ENCODE data around the gene HOXD10.

Gene HOXD10

DNA sequence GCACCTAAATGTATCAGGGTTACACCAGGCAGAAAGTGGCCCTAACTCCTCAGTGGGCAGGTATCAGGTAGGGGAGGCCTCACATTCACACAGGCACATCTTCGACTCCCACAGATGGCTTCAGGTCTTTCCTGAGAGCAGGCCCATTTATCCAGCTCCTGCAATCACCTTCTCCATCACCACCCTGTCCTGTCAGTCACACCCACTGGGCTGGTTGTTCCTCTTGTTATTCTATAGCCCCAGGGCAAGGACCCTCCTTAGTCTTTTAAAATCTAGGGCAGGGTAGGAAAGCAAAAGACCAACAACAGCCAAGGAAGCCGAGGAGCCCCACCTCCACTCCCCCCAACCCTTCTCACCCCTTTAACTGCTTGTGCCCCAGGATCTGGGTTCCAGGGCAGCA, 25.7 kb downstream of the HOXD10 start:
- no peaks in the 10 kb centered on the region for H3K36me3 ChIP-seq (ENCODE audit: control insufficient read depth in 5 of 5, insufficient read depth in 5 of 5, low read length in 5 of 5)
- H3K9me3 ChIP-seq (ENCODE audit: control insufficient read depth in 5 of 5, low read length in 5 of 5): no peaks in the 10 kb centered on the region
- H3K4me1 ChIP-seq (ENCODE audit: control insufficient read depth in 5 of 5, insufficient read depth in 5 of 5, low read length in 5 of 5): peaks cover 5 to 47% (median 37%) of the 10 kb centered on the region in 5 donors
- peaks cover 0 to 41% (median 0%) of the 10 kb centered on the region in 5 donors for H3K27me3 ChIP-seq (ENCODE audit: control insufficient read depth in 5 of 5, insufficient read depth in 4 of 5, low read length in 5 of 5)
- H3K27ac ChIP-seq (ENCODE audit: low read depth, low read length): no peak overlapping the region
- no peak overlapping the region for H3K4me3 ChIP-seq (ENCODE audit: low read depth in 1 of 5, low read length in 5 of 5)
- H3K9ac ChIP-seq (ENCODE audit: low read length in 5 of 5): no peak overlapping the region

DNA sequence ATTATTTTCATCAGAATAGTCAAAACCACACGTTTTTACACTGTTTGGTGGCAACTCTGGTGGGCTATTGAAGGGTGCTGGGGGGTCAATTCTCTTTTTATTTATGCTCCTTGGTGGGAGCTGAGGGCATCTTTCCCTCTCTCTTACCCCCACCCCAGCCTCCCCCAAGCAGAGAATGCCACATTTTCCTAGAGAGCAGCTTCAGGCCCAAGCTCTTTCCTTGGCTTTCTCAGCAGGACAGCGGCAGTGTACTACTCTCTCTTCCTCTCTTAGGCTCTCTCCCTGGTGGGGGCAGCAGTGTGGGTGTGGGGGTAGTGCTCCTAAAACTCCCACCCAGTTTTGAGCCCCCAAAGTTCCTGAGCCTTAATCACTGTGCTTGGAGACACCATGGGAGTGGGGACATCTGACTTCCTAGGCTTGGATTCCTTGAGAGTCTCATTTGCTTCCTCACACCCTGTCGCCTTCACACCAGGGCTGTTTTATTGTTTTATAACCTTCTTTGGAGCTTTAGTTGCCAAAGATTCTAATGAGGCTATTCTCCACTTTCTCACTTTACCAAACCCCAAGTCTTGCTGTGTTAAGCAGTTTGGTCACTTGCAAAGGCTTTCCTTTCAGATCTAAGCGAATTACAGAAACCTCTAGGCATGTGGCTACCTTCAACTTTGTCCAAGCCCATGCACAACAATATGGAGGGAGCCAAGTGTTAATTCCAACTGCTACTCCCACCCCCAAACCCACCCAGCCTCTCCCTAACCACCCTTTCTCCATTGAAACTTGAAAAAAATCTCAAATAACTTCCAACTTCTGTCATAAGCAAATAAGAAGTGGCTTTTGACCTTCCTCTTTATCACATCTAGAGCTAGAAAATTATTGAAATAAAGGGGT, 28.7 kb downstream of the HOXD10 start:
- Histone ChIP-seq H3K4me3 (ENCODE audit: low read depth in 1 of 5, low read length in 5 of 5) (no peak overlapping the region), H3K27me3 (ENCODE audit: control insufficient read depth in 5 of 5, insufficient read depth in 4 of 5, low read length in 5 of 5) (peaks cover 0 to 32% (median 3%) of the 10 kb centered on the region in 5 donors), H3K4me1 (ENCODE audit: control insufficient read depth in 5 of 5, insufficient read depth in 5 of 5, low read length in 5 of 5) (peaks cover 3 to 19% (median 13%) of the 10 kb centered on the region in 5 donors), H3K36me3 (ENCODE audit: control insufficient read depth in 5 of 5, insufficient read depth in 5 of 5, low read length in 5 of 5) (peaks cover 0 to 6% (median 4%) of the 10 kb centered on the region in 5 donors), H3K9me3 (ENCODE audit: control insufficient read depth in 5 of 5, low read length in 5 of 5) (no peaks in the 10 kb centered on the region), H3K27ac (ENCODE audit: low read depth, low read length) (no peak overlapping the region), H3K9ac (ENCODE audit: low read length in 5 of 5) (no peak overlapping the region)

DNA sequence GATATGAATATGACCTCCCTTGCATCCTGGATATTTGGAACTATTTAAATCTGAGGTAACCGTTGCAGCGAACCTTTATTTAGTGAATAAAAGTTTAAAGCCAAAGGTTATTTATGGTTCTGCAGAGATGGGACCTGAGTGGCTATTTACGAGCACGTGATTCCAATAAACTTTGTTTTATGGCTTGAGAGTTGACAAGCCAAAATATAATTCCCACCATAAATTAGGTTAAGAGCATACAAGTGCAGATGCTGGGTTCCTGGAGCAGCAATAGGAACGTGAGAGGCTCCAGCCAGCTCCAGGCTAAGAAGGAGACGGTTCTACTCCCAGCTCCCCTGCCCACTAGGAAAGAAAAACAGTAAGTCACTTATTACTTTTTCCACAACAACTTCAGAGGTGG, 29.5 kb downstream of the HOXD10 start:
- no peak overlapping the region for H3K27ac ChIP-seq (ENCODE audit: low read depth, low read length)
- H3K4me1 ChIP-seq (ENCODE audit: control insufficient read depth in 5 of 5, insufficient read depth in 5 of 5, low read length in 5 of 5): peaks cover under 1 to 12% (median 5%) of the 10 kb centered on the region in 5 donors
- peaks cover 0 to 10% (median 4%) of the 10 kb centered on the region in 5 donors for H3K36me3 ChIP-seq (ENCODE audit: control insufficient read depth in 5 of 5, insufficient read depth in 5 of 5, low read length in 5 of 5)
- H3K4me3 ChIP-seq (ENCODE audit: low read depth in 1 of 5, low read length in 5 of 5): no peak overlapping the region
- peaks cover 0 to 24% (median 3%) of the 10 kb centered on the region in 5 donors for H3K27me3 ChIP-seq (ENCODE audit: control insufficient read depth in 5 of 5, insufficient read depth in 4 of 5, low read length in 5 of 5)
- no peaks in the 10 kb centered on the region for H3K9me3 ChIP-seq (ENCODE audit: control insufficient read depth in 5 of 5, low read length in 5 of 5)
- no peak overlapping the region for H3K9ac ChIP-seq (ENCODE audit: low read length in 5 of 5)

GRCh38 chr2:176146645-176147044, 30.1 kb downstream of the HOXD10 start:
- Histone ChIP-seq H3K4me3 (ENCODE audit: low read depth in 1 of 5, low read length in 5 of 5) (no peak overlapping the region), H3K9ac (ENCODE audit: low read length in 5 of 5) (no peak overlapping the region), H3K4me1 (ENCODE audit: control insufficient read depth in 5 of 5, insufficient read depth in 5 of 5, low read length in 5 of 5) (peaks cover 0 to 10% (median 3%) of the 10 kb centered on the region in 5 donors), H3K9me3 (ENCODE audit: control insufficient read depth in 5 of 5, low read length in 5 of 5) (no peaks in the 10 kb centered on the region), H3K27me3 (ENCODE audit: control insufficient read depth in 5 of 5, insufficient read depth in 4 of 5, low read length in 5 of 5) (peaks cover 0 to 21% (median 3%) of the 10 kb centered on the region in 5 donors), H3K36me3 (ENCODE audit: control insufficient read depth in 5 of 5, insufficient read depth in 5 of 5, low read length in 5 of 5) (peaks cover 0 to 10% (median 4%) of the 10 kb centered on the region in 5 donors), H3K27ac (ENCODE audit: low read depth, low read length) (no peak overlapping the region)

DNA sequence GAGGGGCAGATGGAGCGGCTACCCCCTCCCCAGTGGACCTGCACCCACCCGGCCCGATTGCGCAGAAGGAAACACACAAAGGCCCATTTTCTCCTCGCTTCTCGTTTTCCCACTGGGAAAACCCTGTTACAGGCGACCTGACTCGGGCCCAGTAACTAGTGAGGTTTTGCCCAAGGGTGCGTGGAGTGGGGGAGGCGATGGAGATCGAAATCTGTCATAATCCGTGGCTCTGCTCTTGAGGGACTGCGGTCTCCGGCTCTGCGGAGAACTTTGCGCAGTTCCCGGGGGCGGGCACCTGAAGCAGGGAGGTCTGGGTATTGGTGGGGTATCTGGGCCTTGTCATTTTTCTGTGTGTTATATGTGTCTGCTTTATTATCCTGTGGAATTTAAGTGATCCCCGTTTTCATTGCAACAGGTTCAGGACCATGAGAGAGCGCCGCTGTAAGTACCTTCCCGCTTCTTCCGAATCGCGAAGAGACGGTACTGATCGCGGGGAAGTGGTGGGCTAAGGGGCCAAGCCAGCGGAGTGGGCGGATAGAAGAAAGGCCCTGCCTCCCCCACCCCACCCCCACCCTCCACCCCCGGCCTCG, 30.7 kb downstream of the HOXD10 start:
- H3K4me1 ChIP-seq (ENCODE audit: control insufficient read depth in 5 of 5, insufficient read depth in 5 of 5, low read length in 5 of 5): peaks cover 0 to 10% (median 3%) of the 10 kb centered on the region in 5 donors
- no peak overlapping the region for H3K4me3 ChIP-seq (ENCODE audit: low read depth in 1 of 5, low read length in 5 of 5)
- no peak overlapping the region for H3K27ac ChIP-seq (ENCODE audit: low read depth, low read length)
- H3K36me3 ChIP-seq (ENCODE audit: control insufficient read depth in 5 of 5, insufficient read depth in 5 of 5, low read length in 5 of 5): peaks cover 0 to 10% (median 4%) of the 10 kb centered on the region in 5 donors
- H3K9ac ChIP-seq (ENCODE audit: low read length in 5 of 5): no peak overlapping the region
- H3K27me3 ChIP-seq (ENCODE audit: control insufficient read depth in 5 of 5, insufficient read depth in 4 of 5, low read length in 5 of 5): peaks cover 0 to 21% (median 3%) of the 10 kb centered on the region in 5 donors
- H3K9me3 ChIP-seq (ENCODE audit: control insufficient read depth in 5 of 5, low read length in 5 of 5): no peaks in the 10 kb centered on the region

GRCh38 chr2:176147800-176148496, 31.4 kb downstream of the HOXD10 start:
- Histone ChIP-seq H3K4me1 (ENCODE audit: control insufficient read depth in 5 of 5, insufficient read depth in 5 of 5, low read length in 5 of 5) (peaks cover 0 to 5% (median 2%) of the 10 kb centered on the region in 5 donors), H3K4me3 (ENCODE audit: low read depth in 1 of 5, low read length in 5 of 5) (no peak overlapping the region), H3K27me3 (ENCODE audit: control insufficient read depth in 5 of 5, insufficient read depth in 4 of 5, low read length in 5 of 5) (peaks cover 0 to 16% (median 3%) of the 10 kb centered on the region in 5 donors), H3K9ac (ENCODE audit: low read length in 5 of 5) (no peak overlapping the region), H3K27ac (ENCODE audit: low read depth, low read length) (no peak overlapping the region), H3K36me3 (ENCODE audit: control insufficient read depth in 5 of 5, insufficient read depth in 5 of 5, low read length in 5 of 5) (peaks cover 0 to 17% (median 10%) of the 10 kb centered on the region in 5 donors), H3K9me3 (ENCODE audit: control insufficient read depth in 5 of 5, low read length in 5 of 5) (no peaks in the 10 kb centered on the region)

DNA sequence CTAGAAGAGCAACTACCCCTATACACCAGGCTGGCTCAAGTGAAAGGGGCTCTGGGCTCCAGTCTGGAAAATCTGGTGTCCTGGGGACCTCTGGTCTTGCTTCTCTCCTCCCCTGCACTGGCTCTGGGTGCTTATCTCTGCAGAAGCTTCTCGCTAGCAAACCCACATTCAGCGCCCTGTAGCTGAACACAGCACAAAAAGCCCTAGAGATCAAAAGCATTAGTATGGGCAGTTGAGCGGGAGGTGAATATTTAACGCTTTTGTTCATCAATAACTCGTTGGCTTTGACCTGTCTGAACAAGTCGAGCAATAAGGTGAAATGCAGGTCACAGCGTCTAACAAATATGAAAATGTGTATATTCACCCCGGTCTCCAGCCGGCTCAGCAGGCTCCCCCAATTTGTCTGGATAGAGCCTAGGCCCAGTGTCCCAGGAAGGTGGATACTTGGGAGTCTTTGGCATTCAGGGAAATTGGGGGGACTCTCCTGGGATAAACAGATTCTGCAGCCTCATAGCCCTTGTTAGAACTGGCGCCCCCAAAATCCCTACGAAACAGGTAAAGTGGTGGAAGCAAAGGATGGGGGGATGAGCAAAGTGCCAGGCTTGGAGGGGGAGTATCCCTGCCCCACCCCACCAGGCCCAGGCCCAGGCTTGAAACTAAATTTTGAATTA, 32.3 kb downstream of the HOXD10 start:
- no peak overlapping the region for H3K27ac ChIP-seq (ENCODE audit: low read depth, low read length)
- no peaks in the 10 kb centered on the region for H3K9me3 ChIP-seq (ENCODE audit: control insufficient read depth in 5 of 5, low read length in 5 of 5)
- H3K4me1 ChIP-seq (ENCODE audit: control insufficient read depth in 5 of 5, insufficient read depth in 5 of 5, low read length in 5 of 5): no peaks in the 10 kb centered on the region
- H3K4me3 ChIP-seq (ENCODE audit: low read depth in 1 of 5, low read length in 5 of 5): no peak overlapping the region
- peaks cover 5 to 18% (median 13%) of the 10 kb centered on the region in 5 donors for H3K36me3 ChIP-seq (ENCODE audit: control insufficient read depth in 5 of 5, insufficient read depth in 5 of 5, low read length in 5 of 5)
- peaks cover 0 to 13% (median 3%) of the 10 kb centered on the region in 5 donors for H3K27me3 ChIP-seq (ENCODE audit: control insufficient read depth in 5 of 5, insufficient read depth in 4 of 5, low read length in 5 of 5)
- no peak overlapping the region for H3K9ac ChIP-seq (ENCODE audit: low read length in 5 of 5)

GRCh38 chr2:176149481-176149938, 32.9 kb downstream of the HOXD10 start:
- Histone ChIP-seq H3K36me3 (ENCODE audit: control insufficient read depth in 5 of 5, insufficient read depth in 5 of 5, low read length in 5 of 5) (peaks cover 7 to 18% (median 14%) of the 10 kb centered on the region in 5 donors), H3K4me1 (ENCODE audit: control insufficient read depth in 5 of 5, insufficient read depth in 5 of 5, low read length in 5 of 5) (no peaks in the 10 kb centered on the region), H3K27ac (ENCODE audit: low read depth, low read length) (no peak overlapping the region), H3K4me3 (ENCODE audit: low read depth in 1 of 5, low read length in 5 of 5) (no peak overlapping the region), H3K9ac (ENCODE audit: low read length in 5 of 5) (no peak overlapping the region), H3K9me3 (ENCODE audit: control insufficient read depth in 5 of 5, low read length in 5 of 5) (no peaks in the 10 kb centered on the region), H3K27me3 (ENCODE audit: control insufficient read depth in 5 of 5, insufficient read depth in 4 of 5, low read length in 5 of 5) (peaks cover 0 to 13% (median 3%) of the 10 kb centered on the region in 5 donors)

DNA sequence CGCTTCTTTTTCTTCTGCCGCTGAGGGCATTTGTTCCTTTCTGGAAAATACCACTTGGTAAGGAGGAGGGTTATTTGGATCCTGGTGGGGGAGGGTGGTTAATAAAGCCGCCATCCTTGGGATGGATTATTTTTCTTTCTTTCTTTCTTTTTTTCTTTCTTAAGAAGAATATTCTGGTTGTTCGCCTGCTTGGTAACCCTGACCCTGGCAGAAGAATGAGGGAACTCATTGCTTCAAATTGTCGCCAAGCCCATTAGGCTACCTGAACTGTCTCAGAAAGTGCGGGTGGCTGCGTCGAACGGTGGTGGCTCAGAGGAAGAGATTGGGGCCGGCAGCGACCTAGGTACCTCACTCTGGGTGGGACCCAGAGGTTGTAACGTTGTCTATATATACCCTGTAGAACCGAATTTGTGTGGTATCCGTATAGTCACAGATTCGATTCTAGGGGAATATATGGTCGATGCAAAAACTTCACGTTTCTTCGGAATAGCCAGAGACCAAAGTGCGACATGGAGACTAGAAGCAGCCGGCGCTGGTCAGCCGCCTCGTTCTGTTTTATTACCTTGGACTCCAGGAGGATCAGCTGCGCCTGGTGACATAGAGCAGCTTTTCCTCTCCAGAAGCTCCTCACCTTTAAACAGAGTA, 33.5 kb downstream of the HOXD10 start:
- Histone ChIP-seq H3K27me3 (ENCODE audit: control insufficient read depth in 5 of 5, insufficient read depth in 4 of 5, low read length in 5 of 5) (peaks cover 0 to 19% (median 3%) of the 10 kb centered on the region in 5 donors), H3K36me3 (ENCODE audit: control insufficient read depth in 5 of 5, insufficient read depth in 5 of 5, low read length in 5 of 5) (peaks cover 7 to 24% (median 18%) of the 10 kb centered on the region in 5 donors), H3K4me3 (ENCODE audit: low read depth in 1 of 5, low read length in 5 of 5) (no peak overlapping the region), H3K9ac (ENCODE audit: low read length in 5 of 5) (no peak overlapping the region), H3K4me1 (ENCODE audit: control insufficient read depth in 5 of 5, insufficient read depth in 5 of 5, low read length in 5 of 5) (no peaks in the 10 kb centered on the region), H3K27ac (ENCODE audit: low read depth, low read length) (no peak overlapping the region), H3K9me3 (ENCODE audit: control insufficient read depth in 5 of 5, low read length in 5 of 5) (no peaks in the 10 kb centered on the region)
